Transverse colon (tissue), 4 donors: ENCODE measurements around the gene CYP1A2. TPM values are rescaled to one million over a fixed set of nuclear protein-coding genes. Genes with fewer than 3 reads are reported as not detected.

Source experiments
- DNase-seq: peaks from one replicate; pipeline ENCODE4 v3.0.0-alpha.2; 2019
- H3K27ac ChIP-seq, 4 donors: fragments of 200-600 bp; sonication (generic); 2 replicates each; pipeline ENCODE4 v1.5.1; 2016 to 2018; ENCODE audit warnings: inconsistent platforms in 4 of 4
- H3K27me3 ChIP-seq: fragments of 200-600 bp; sonication (generic); 2 replicates; pipeline ENCODE4 v1.5.1; 2017; ENCODE audit warnings: inconsistent platforms
- H3K36me3 ChIP-seq, 4 donors: fragments of 200-600 bp; sonication (generic); 2 replicates each; pipeline ENCODE4 v1.5.1; 2017 to 2019; ENCODE audit warnings: inconsistent platforms in 4 of 4
- H3K4me1 ChIP-seq, 4 donors: fragments of 200-600 bp; sonication (generic); 2 replicates each; pipeline ENCODE4 v1.5.1; 2017 to 2020; ENCODE audit warnings: inconsistent platforms in 4 of 4
- H3K4me3 ChIP-seq, 4 donors: fragments of 200-600 bp; sonication (generic); 1 replicate in 1 of 4; 2 replicates in 3 of 4; pipeline versions ENCODE4 v1.5.1 to v1.6.1; 2017 to 2019; ENCODE audit warnings: inconsistent platforms in 4 of 4
- H3K9me3 ChIP-seq, 2 donors: fragments of 200-600 bp; sonication (generic); 2 replicates each; pipeline ENCODE4 v1.5.1; 2017 to 2019; ENCODE audit warnings: inconsistent platforms in 2 of 2
- EP300 ChIP-seq: sonication (generic); formaldehyde crosslinking; IDR thresholded peaks from one replicate; pipeline ENCODE4 v1.6.1; 2017; ENCODE audit warnings: antibody characterized with exemption, low read depth
- POLR2A ChIP-seq: fragments of 450-650 bp; IDR thresholded peaks from one replicate; pipeline ENCODE4 v1.6.1; 2016; ENCODE audit warnings: antibody characterized with exemption, mild to moderate bottlenecking, moderate library complexity
- POLR2AphosphoS5 ChIP-seq, 3 donors: sonication (generic); formaldehyde crosslinking; IDR thresholded peaks; one replicate each; pipeline ENCODE4 v1.6.1; 2016; ENCODE audit warnings: antibody characterized with exemption in 3 of 3
- WGBS, 2 donors: methylation state at CpG; one replicate each; pipeline ENCODE4 v1.1.5; 2018; ENCODE audit warnings: low coverage in 1 of 2; 5-methylcytosine and 5-hydroxymethylcytosine counted together
- in situ Hi-C, 4 donors: fragments of 200-750 bp; cut with MboI; loops; one replicate each; pipeline versions ENCODE4 v1.15.0 to v1.15.1; 2017; ENCODE audit warnings: low sequenced_read_pairs in 3 of 4, low pct_ligation_motif_present in 1 of 4, low pct_unique_long_range_greater_than_20kb in 1 of 4
- intact Hi-C: fragments of 100-400 bp; cut with DNase I; formaldehyde crosslinking; loops from one replicate; pipeline ENCODE4 v1.15.1; 2023; ENCODE audit warnings: low total_unique reads
- small RNA-seq, 4 donors: library from RNA; depleted of rRNA; stranded (forward); fragments of <200 nt; gene quantifications; one replicate each; pipeline ENCODE3, GENCODE V24; 2016
- total RNA-seq, 4 donors: library from RNA; depleted of rRNA; stranded (reverse); fragments of >200 nt; gene quantifications; one replicate each; pipeline ENCODE4 v1.1.0, GENCODE V29; 2016
- TF ChIP-seq, protein P1 (sequence below), 5 experiments: fragments of 200-600 bp in 3 of 5; fragments of 450-650 bp in 2 of 5; sonication (generic) in 3 of 5; IDR thresholded peaks; 1 replicate in 2 of 5; 2 replicates in 3 of 5; pipeline ENCODE4 v1.5.1; 2016 to 2017; ENCODE audit warnings: antibody characterized with exemption in 5 of 5, inconsistent platforms in 3 of 5, mild to moderate bottlenecking in 2 of 5, moderate library complexity in 1 of 5

The CYP1A2 gene
- total RNA-seq, 4 donors from 2014 or later = not detected

DNA sequence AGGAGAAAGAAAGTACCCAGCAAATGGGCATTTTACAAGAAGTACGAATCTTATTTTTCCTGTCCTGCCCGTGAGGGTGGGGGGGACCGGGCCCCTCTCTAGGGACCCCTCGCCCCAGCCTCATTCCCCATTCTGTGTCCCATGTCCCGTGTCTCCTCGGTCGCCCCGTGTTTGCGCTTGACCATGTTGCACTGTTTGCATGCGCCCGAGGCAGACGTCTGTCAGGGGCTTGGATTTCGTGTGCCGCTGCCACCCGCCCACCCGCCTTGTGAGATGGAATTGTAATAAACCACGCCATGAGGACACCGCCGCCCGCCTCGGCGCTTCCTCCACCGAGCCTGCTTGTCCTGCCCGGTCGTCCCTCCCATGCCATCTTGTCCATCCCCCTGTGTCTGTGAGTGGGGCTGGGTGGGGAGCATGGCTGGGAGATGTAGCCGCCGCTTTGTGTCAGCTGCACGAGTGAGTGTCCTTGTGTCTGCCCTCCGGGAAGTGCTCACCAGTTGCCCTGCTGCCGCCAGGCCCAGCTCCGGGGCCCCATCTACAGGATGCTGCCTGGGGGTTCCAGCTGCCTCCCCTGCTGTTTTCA is 54.3 kb downstream of the CYP1A2 start:
- Histone ChIP-seq H3K4me3 (no peak overlapping the region), H3K9me3 (no peaks in the 10 kb centered on the region), H3K27ac (no peak overlapping the region), H3K27me3 (no peaks in the 10 kb centered on the region), H3K36me3 (peaks cover 0 to 14% (median 6%) of the 10 kb centered on the region in 4 donors), H3K4me1 (peaks cover 12 to 39% (median 20%) of the 10 kb centered on the region in 4 donors)
- intact Hi-C loops (no loop called here), in situ Hi-C loops (no loop called here)
- no peak for DNase-seq
- TF ChIP-seq POLR2A (no peak), EP300 (no peak), POLR2AphosphoS5 (IDR thresholded peaks at IDR 0.05) (no peak)
- TF ChIP-seq, protein P1, sequence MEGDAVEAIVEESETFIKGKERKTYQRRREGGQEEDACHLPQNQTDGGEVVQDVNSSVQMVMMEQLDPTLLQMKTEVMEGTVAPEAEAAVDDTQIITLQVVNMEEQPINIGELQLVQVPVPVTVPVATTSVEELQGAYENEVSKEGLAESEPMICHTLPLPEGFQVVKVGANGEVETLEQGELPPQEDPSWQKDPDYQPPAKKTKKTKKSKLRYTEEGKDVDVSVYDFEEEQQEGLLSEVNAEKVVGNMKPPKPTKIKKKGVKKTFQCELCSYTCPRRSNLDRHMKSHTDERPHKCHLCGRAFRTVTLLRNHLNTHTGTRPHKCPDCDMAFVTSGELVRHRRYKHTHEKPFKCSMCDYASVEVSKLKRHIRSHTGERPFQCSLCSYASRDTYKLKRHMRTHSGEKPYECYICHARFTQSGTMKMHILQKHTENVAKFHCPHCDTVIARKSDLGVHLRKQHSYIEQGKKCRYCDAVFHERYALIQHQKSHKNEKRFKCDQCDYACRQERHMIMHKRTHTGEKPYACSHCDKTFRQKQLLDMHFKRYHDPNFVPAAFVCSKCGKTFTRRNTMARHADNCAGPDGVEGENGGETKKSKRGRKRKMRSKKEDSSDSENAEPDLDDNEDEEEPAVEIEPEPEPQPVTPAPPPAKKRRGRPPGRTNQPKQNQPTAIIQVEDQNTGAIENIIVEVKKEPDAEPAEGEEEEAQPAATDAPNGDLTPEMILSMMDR (IDR thresholded peaks at IDR 0.05) = no peak
- 91 to 97% methylated on average over 6 to 31 of the region's 31 CpGs for WGBS, 2 donors

- DNase-seq = no peak
- Histone ChIP-seq H3K4me1 (peaks cover 10 to 31% (median 16%) of the 10 kb centered on the region in 4 donors), H3K36me3 (peaks cover 0 to 14% (median 6%) of the 10 kb centered on the region in 4 donors), H3K9me3 (no peaks in the 10 kb centered on the region), H3K27ac (no peak overlapping the region), H3K27me3 (no peaks in the 10 kb centered on the region), H3K4me3 (no peak overlapping the region)
- intact Hi-C loops (no loop called here), in situ Hi-C loops (no loop called here)
- WGBS, 2 donors = 66 to 79% methylated on average over 3 to 6 of the region's 6 CpGs
- no peak for TF ChIP-seq POLR2A
- no peak for TF ChIP-seq POLR2AphosphoS5 (IDR thresholded peaks at IDR 0.05)
- TF ChIP-seq EP300 = no peak
- TF ChIP-seq, protein P1 (IDR thresholded peaks at IDR 0.05) = no peak
These were observed 56.3 kb downstream of the CYP1A2 start for GRCh38 chr15:74804935-74805334.

Small RNA genes lying within 50 kb of the gene (small RNA-seq; reads per million reads assigned to genes)
- gene MIR4513 = 0 to 0.12 (median 0) reads per million in 4 donors

Other genes starting within 250 kb of the CYP1A2 start
- 10 to 100 TPM in 3 of 4 donors, 1 to 10 TPM in 1; 9.6 to 25.8 (median 12.5) TPM for gene ARID3B, start 207.6 kb upstream of the CYP1A2 start, total RNA-seq
- gene CLK3, start 133.0 kb upstream of the CYP1A2 start, total RNA-seq = 100 to 1,000 TPM; 144 to 420 (median 208) TPM
- 100 to 1,000 TPM in 1 of 4 donors, 10 to 100 TPM in 3; 23.2 to 112 (median 29.4) TPM for gene EDC3, start 52.8 kb upstream of the CYP1A2 start, total RNA-seq
- 1 to 10 TPM in 1 of 4 donors, under 1 TPM in 1, not detected in 2; 0.55 to 1.1 TPM for gene CYP1A1, start 23.3 kb upstream of the CYP1A2 start, total RNA-seq
- 100 to 1,000 TPM in 1 of 4 donors, 10 to 100 TPM in 3; 59.7 to 176 (median 73.4) TPM for gene CSK, start 33.2 kb downstream of the CYP1A2 start, total RNA-seq
- gene LMAN1L, start 64.0 kb downstream of the CYP1A2 start, total RNA-seq = 10 to 100 TPM in 1 of 4 donors, not detected in 3; 20.2 TPM
- gene CPLX3, start 77.8 kb downstream of the CYP1A2 start, total RNA-seq = not detected
- gene ULK3, start 94.3 kb downstream of the CYP1A2 start, total RNA-seq = 100 to 1,000 TPM; 138 to 473 (median 312) TPM
- 100 to 1,000 TPM; 154 to 234 (median 193) TPM for gene SCAMP2, start 124.5 kb downstream of the CYP1A2 start, total RNA-seq
- 100 to 1,000 TPM in 2 of 4 donors, 10 to 100 TPM in 2; 63.1 to 176 (median 98.4) TPM for gene MPI, start 141.2 kb downstream of the CYP1A2 start, total RNA-seq
- gene FAM219B, start 158.0 kb downstream of the CYP1A2 start, total RNA-seq = 100 to 1,000 TPM in 1 of 4 donors, 10 to 100 TPM in 3; 62.8 to 428 (median 68.7) TPM
- gene COX5A, start 189.2 kb downstream of the CYP1A2 start, total RNA-seq = 100 to 1,000 TPM; 135 to 437 (median 219) TPM
- 10 to 100 TPM; 10.1 to 28.4 (median 16.5) TPM for gene RPP25, start 207.9 kb downstream of the CYP1A2 start, total RNA-seq
- 10 to 100 TPM in 3 of 4 donors, not detected in 1; 11.3 to 24.8 (median 15.8) TPM for gene SCAMP5, start 246.7 kb downstream of the CYP1A2 start, total RNA-seq